NCI-H1417 treated with DMSO at 0.1 percent for 48 hours (cell line): Measurements from ENCODE around the gene PHC2.

Experiments used
- DNase-seq: peaks from one replicate; lab custom pipeline; 2025; lab: John Stamatoyannopoulos, UW

The PHC2 gene

GRCh38 chr1:33349081-33349759 is 81.7 kb downstream of the PHC2 start:
- DNase-seq, result no peak

GRCh38 chr1:33348676-33349080 is 82.2 kb downstream of the PHC2 start:
- DNase-seq, result no peak

- DNase-seq, result no peak
Measured at GRCh38 chr1:33348194-33348593, 82.7 kb downstream of the PHC2 start.

- DNase-seq, result no peak
Measured at GRCh38 chr1:33347650-33347992, 83.3 kb downstream of the PHC2 start.

- no peak for DNase-seq
Measured at GRCh38 chr1:33346927-33347649, 83.8 kb downstream of the PHC2 start.

GRCh38 chr1:33346533-33346926 is 84.4 kb downstream of the PHC2 start:
- no peak for DNase-seq

- no peak for DNase-seq
Measured at GRCh38 chr1:33344896-33345560, 85.9 kb downstream of the PHC2 start.

- DNase-seq, result no peak
Measured at GRCh38 chr1:33343539-33343938, 87.4 kb downstream of the PHC2 start.

GRCh38 chr1:33342041-33342723 is 88.7 kb downstream of the PHC2 start:
- peak; percentile 87 for DNase-seq

- DNase-seq, result no peak
Measured at GRCh38 chr1:33341190-33341589, 89.7 kb downstream of the PHC2 start.

GRCh38 chr1:33339413-33339812 is 91.5 kb downstream of the PHC2 start:
- no peak for DNase-seq

- no peak for DNase-seq
Measured at GRCh38 chr1:33338440-33339211, 92.3 kb downstream of the PHC2 start.

GRCh38 chr1:33338048-33338439 is 92.9 kb downstream of the PHC2 start:
- no peak for DNase-seq

GRCh38 chr1:33337441-33337840 is 93.5 kb downstream of the PHC2 start:
- DNase-seq, result no peak

- DNase-seq, result no peak
Measured at GRCh38 chr1:33336580-33336979, 94.3 kb downstream of the PHC2 start.

- DNase-seq, result no peak
Measured at GRCh38 chr1:33335020-33335419, 95.9 kb downstream of the PHC2 start.

- DNase-seq, result no peak
Measured at GRCh38 chr1:33334081-33334552, 96.8 kb downstream of the PHC2 start.

GRCh38 chr1:33332881-33333280 is 98.0 kb downstream of the PHC2 start:
- no peak for DNase-seq

GRCh38 chr1:33332357-33332789 is 98.5 kb downstream of the PHC2 start:
- DNase-seq, result no peak

- DNase-seq, result no peak
Measured at GRCh38 chr1:33331444-33332356, 99.2 kb downstream of the PHC2 start.

- no peak for DNase-seq
Measured at GRCh38 chr1:33330906-33331305, 100.0 kb downstream of the PHC2 start.
